ENCODE measurements around the gene GIMAP8. TPM values are rescaled to one million over a fixed set of nuclear protein-coding genes. Genes with fewer than 3 reads are reported as not detected.

Gene GIMAP8
- total RNA-seq, 2 experiments from 2014 or later = 2.9 to 3.8 TPM

GRCh38 chr7:150514748-150515222 is 64.4 kb downstream of the GIMAP8 start, which contains the start of gene GIMAP7:
TSS of gene GIMAP7 (plus strand) at chr7:150514872. CDS start at chr7:150519975, 5,103 bp downstream.
- Histone ChIP-seq H3K4me3 (ENCODE audit: low read length) (peak within 1 kb of the TSS; percentile 79), H3K27ac (ENCODE audit: low read depth in 1 of 2, low read length in 2 of 2) (peak within 1 kb of the TSS; percentile 63 to 84), H3K36me3 (ENCODE audit: insufficient read depth, low read length) (peaks cover 12% of the 10 kb centered on the region), H3K9me3 (ENCODE audit: control insufficient read depth in 1 of 2, insufficient read depth in 1 of 2, low read length in 2 of 2) (peaks cover 0 to 3% of the 10 kb centered on the region in 2 experiments), H3K4me1 (ENCODE audit: insufficient read depth, low read length) (peaks cover 42% of the 10 kb centered on the region), H3K27me3 (ENCODE audit: control insufficient read depth in 1 of 2, insufficient read depth in 2 of 2, low read length in 2 of 2) (no peaks in the 10 kb centered on the region)
- no peak for TF ChIP-seq CTCF (IDR thresholded peaks at IDR 0.05)
- DNase-seq (peak; percentile 59 to 85 (median 70)), ATAC-seq (ENCODE audit: poor library complexity) (peak; percentile 82)
- Mint-ChIP-seq H3K36me3 (ENCODE audit: low read depth) (peaks cover 70% of the 10 kb centered on the region), H3K9me3 (peaks cover 6% of the 10 kb centered on the region), H3K27me3 (no peaks in the 10 kb centered on the region), H3K4me3 (peak within 1 kb of the TSS; percentile 100), H3K4me1 (ENCODE audit: low read depth) (peaks cover 51% of the 10 kb centered on the region), H3K27ac (peak within 1 kb of the TSS; percentile 93)
- intact Hi-C loops (cut with DNase I, micrococcal nuclease) = loop anchor here (1.0 to 5.0 kb wide), 12 partner anchors 33 to 242 kb away; partner anchors contain the start of genes GIMAP2 (in 1 of the 2), GIMAP5 (in 1 of the 2), GIMAP6 (in 1 of the 2) and GIMAP8 (in 1 of the 2)
- CTCF ChIA-PET = interaction anchor here (0.8 to 7.2 kb wide), 12 partner anchors 11 to 242 kb away, joined by 3 to 51 read pairs (median 5); partner anchors contain the start of gene GIMAP8
- POLR2A ChIA-PET = interaction anchor here (0.5 to 12.2 kb wide), 42 partner anchors 9 to 241 kb away, joined by 3 to 499 read pairs (median 5); partner anchors contain the start of genes GIMAP1, GIMAP2, GIMAP4 and GIMAP5

GRCh38 chr7:150515248-150516147 is 65.1 kb downstream of the GIMAP8 start:
- DNase-seq = peak in 9 of 14 experiments; percentile 31 to 54 (median 40)
- Histone ChIP-seq H3K27ac (ENCODE audit: low read depth in 1 of 2, low read length in 2 of 2) (peak overlapping the region; percentile 63 to 84), H3K27me3 (ENCODE audit: control insufficient read depth in 1 of 2, insufficient read depth in 2 of 2, low read length in 2 of 2) (no peaks in the 10 kb centered on the region), H3K4me3 (ENCODE audit: low read length) (peak overlapping the region; percentile 79), H3K4me1 (ENCODE audit: insufficient read depth, low read length) (peaks cover 38% of the 10 kb centered on the region), H3K36me3 (ENCODE audit: insufficient read depth, low read length) (peaks cover 19% of the 10 kb centered on the region), H3K9me3 (ENCODE audit: control insufficient read depth in 1 of 2, insufficient read depth in 1 of 2, low read length in 2 of 2) (peaks cover 0 to 3% of the 10 kb centered on the region in 2 experiments)
- CTCF ChIA-PET = interaction anchor here (0.9 to 7.2 kb wide), 10 partner anchors 12 to 240 kb away, joined by 3 to 51 read pairs (median 5); partner anchors contain the start of gene GIMAP8
- ATAC-seq (ENCODE audit: poor library complexity) = peak; percentile 27
- H3K36me3 Mint-ChIP-seq (ENCODE audit: low read depth) = peaks cover 77% of the 10 kb centered on the region
- H3K4me1 Mint-ChIP-seq (ENCODE audit: low read depth) = peaks cover 50% of the 10 kb centered on the region
- H3K9me3 Mint-ChIP-seq = peaks cover 3% of the 10 kb centered on the region
- no peaks in the 10 kb centered on the region for H3K27me3 Mint-ChIP-seq
- peak overlapping the region; percentile 93 for H3K27ac Mint-ChIP-seq
- no peak for TF ChIP-seq CTCF (IDR thresholded peaks at IDR 0.05)
- POLR2A ChIA-PET = interaction anchor here (0.5 to 12.2 kb wide), 39 partner anchors 8 to 240 kb away, joined by 3 to 499 read pairs (median 5); partner anchors contain the start of genes GIMAP1, GIMAP2, GIMAP4 and GIMAP5
- intact Hi-C loops (cut with DNase I, micrococcal nuclease) = loop anchor here (1.0 to 5.0 kb wide), 11 partner anchors 34 to 241 kb away; partner anchors contain the start of genes GIMAP2 (in 1 of the 2), GIMAP5 (in 1 of the 2) and GIMAP6 (in 1 of the 2)
- H3K4me3 Mint-ChIP-seq = peak overlapping the region; percentile 100

Data from CD4-positive, alpha-beta T cell (primary cell).